H9 (cell line): Measurements from ENCODE around the gene ZNF786. TPM values are rescaled to one million over a fixed set of nuclear protein-coding genes. Genes with fewer than 3 reads are reported as not detected.
"Not testable (repeated sequence)": the region's sequence is repeated elsewhere in the genome, so short reads cannot be mapped to it uniquely, and the experiment has no call there.

Source experiments
- DNase-seq: peaks from one replicate; pipeline ENCODE4 v3.0.0-alpha.2; 2017
- H2AFZ ChIP-seq: one replicate; pipeline ENCODE4 v1.6.1; 2013; ENCODE audit warnings: mild to moderate bottlenecking, low read length, control low read depth, moderate library complexity
- H2AK5ac ChIP-seq: 2 replicates; pipeline ENCODE4 v1.6.1; 2013; ENCODE audit warnings: low read length, control low read depth, mixed read lengths; ENCODE audit not compliant: insufficient read length
- H2BK120ac ChIP-seq: one replicate; pipeline ENCODE4 v1.6.1; 2013; ENCODE audit warnings: low read depth, mild to moderate bottlenecking, low read length, control low read depth, inconsistent platforms; ENCODE audit not compliant: poor library complexity, severe bottlenecking
- H2BK12ac ChIP-seq: 2 replicates; pipeline ENCODE4 v1.6.1; 2013; ENCODE audit warnings: low read length, control low read depth, mixed read lengths, low read depth; ENCODE audit not compliant: insufficient read length
- H2BK15ac ChIP-seq: 2 replicates; pipeline ENCODE4 v1.6.1; 2013; ENCODE audit warnings: low read depth, low read length, control low read depth
- H2BK20ac ChIP-seq: one replicate; pipeline ENCODE4 v1.6.1; 2013; ENCODE audit warnings: low read depth, mild to moderate bottlenecking, low read length, control low read depth, inconsistent platforms; ENCODE audit not compliant: poor library complexity, severe bottlenecking
- H2BK5ac ChIP-seq: 2 replicates; pipeline ENCODE4 v1.6.1; 2013; ENCODE audit warnings: low read length, control low read depth, mixed read lengths; ENCODE audit not compliant: insufficient read length
- H3K14ac ChIP-seq: 2 replicates; pipeline ENCODE4 v1.6.1; 2013; ENCODE audit warnings: low read length, control low read depth; ENCODE audit not compliant: insufficient read depth
- H3K18ac ChIP-seq: 2 replicates; pipeline ENCODE4 v1.6.1; 2013; ENCODE audit warnings: low read depth, mild to moderate bottlenecking, mixed read lengths, low read length, control low read depth; ENCODE audit not compliant: insufficient read length
- H3K23ac ChIP-seq: 2 replicates; pipeline ENCODE4 v1.6.1; 2013; ENCODE audit warnings: low read length, control low read depth, mixed read lengths, low read depth; ENCODE audit not compliant: insufficient read length
- H3K23me2 ChIP-seq: 2 replicates; pipeline ENCODE4 v1.6.1; 2013; ENCODE audit warnings: low read depth, mild to moderate bottlenecking, mixed read lengths, low read length, control low read depth; ENCODE audit not compliant: insufficient read length, poor library complexity, severe bottlenecking
- H3K27ac ChIP-seq: 2 replicates; pipeline ENCODE4 v1.5.1; 2013; ENCODE audit warnings: low read length, control low read depth, mixed read lengths, low read depth; ENCODE audit not compliant: insufficient read length
- H3K27me3 ChIP-seq: 2 replicates; pipeline ENCODE4 v1.6.1; 2013; ENCODE audit warnings: low read length, control low read depth, inconsistent platforms; ENCODE audit not compliant: insufficient read depth
- H3K4ac ChIP-seq: 2 replicates; pipeline ENCODE4 v1.6.1; 2013; ENCODE audit warnings: low read depth, mild to moderate bottlenecking, control low read depth, inconsistent platforms, low read length, moderate library complexity
- H3K4me1 ChIP-seq: 2 replicates; pipeline ENCODE4 v1.6.1; 2013; ENCODE audit warnings: low read length, control low read depth, inconsistent platforms; ENCODE audit not compliant: insufficient read depth
- H3K4me2 ChIP-seq: 2 replicates; pipeline ENCODE4 v1.6.1; 2013; ENCODE audit warnings: low read length, control low read depth, mixed read lengths; ENCODE audit not compliant: insufficient read length, insufficient read depth
- H3K56ac ChIP-seq: 2 replicates; pipeline ENCODE4 v1.6.1; 2013; ENCODE audit warnings: low read depth, mild to moderate bottlenecking, mixed read lengths, low read length, control low read depth; ENCODE audit not compliant: insufficient read length
- H3K79me1 ChIP-seq: 2 replicates; pipeline ENCODE4 v1.6.1; 2013; ENCODE audit warnings: low read depth, mild to moderate bottlenecking, moderate library complexity, low read length, control low read depth, inconsistent platforms; ENCODE audit not compliant: insufficient read depth, poor library complexity, severe bottlenecking
- H3K79me2 ChIP-seq: 2 replicates; pipeline ENCODE4 v1.6.1; 2013; ENCODE audit warnings: low read length, control low read depth, inconsistent platforms; ENCODE audit not compliant: insufficient read depth
- H3K9ac ChIP-seq: 2 replicates; pipeline ENCODE4 v1.6.1; 2013; ENCODE audit warnings: low read length, control low read depth, mixed read lengths; ENCODE audit not compliant: insufficient read length; ENCODE audit errors: extremely low read depth
- H3K9me3 ChIP-seq: one replicate; pipeline ENCODE4 v1.6.1; 2013; ENCODE audit warnings: low read depth, low read length, inconsistent platforms; ENCODE audit not compliant: control insufficient read depth
- H3T11ph ChIP-seq: one replicate; pipeline ENCODE4 v1.6.1; 2013; ENCODE audit warnings: mild to moderate bottlenecking, low read length, control low read depth, inconsistent platforms
- H4K20me1 ChIP-seq: one replicate; pipeline ENCODE4 v1.6.1; 2013; ENCODE audit not compliant: control insufficient read depth, insufficient read length, insufficient read depth
- H4K5ac ChIP-seq: 2 replicates; pipeline ENCODE4 v1.6.1; 2013; ENCODE audit warnings: low read depth, mild to moderate bottlenecking, mixed read lengths, low read length, control low read depth; ENCODE audit not compliant: insufficient read length
- H4K8ac ChIP-seq: replicated peaks from 2 replicates; pipeline ENCODE4 v1.6.1; 2013; ENCODE audit warnings: low read length, control low read depth, mixed read lengths, low read depth; ENCODE audit not compliant: insufficient read length
- H4K91ac ChIP-seq: 2 replicates; pipeline ENCODE4 v1.6.1; 2013; ENCODE audit warnings: low read depth, mild to moderate bottlenecking, moderate library complexity, mixed read lengths, low read length, control low read depth; ENCODE audit not compliant: insufficient read length
- H3K27ac Mint-ChIP-seq, 3 experiments: 2 replicates in 2 of 3; 3 replicates in 1 of 3; pipeline ENCODE4 v1.8.0; 2020 to 2021; ENCODE audit warnings: mixed read lengths in 3 of 3, mild to moderate bottlenecking in 1 of 3, moderate library complexity in 1 of 3
- H3K27me3 Mint-ChIP-seq: 2 replicates; pipeline ENCODE4 v1.8.0; 2021; ENCODE audit warnings: low read depth, mild to moderate bottlenecking, moderate library complexity, mixed read lengths
- H3K36me3 Mint-ChIP-seq, 3 experiments: 2 replicates in 2 of 3; 3 replicates in 1 of 3; pipeline ENCODE4 v1.8.0; 2020 to 2021; ENCODE audit warnings: low read depth in 3 of 3, mixed read lengths in 3 of 3; ENCODE audit not compliant: insufficient read depth in 1 of 3
- H3K4me1 Mint-ChIP-seq, 2 experiments: 2 replicates each; pipeline ENCODE4 v1.8.0; 2020; ENCODE audit warnings: mixed read lengths in 2 of 2
- H3K4me3 Mint-ChIP-seq, 2 experiments: 2 replicates in 1 of 2; 3 replicates in 1 of 2; pipeline ENCODE4 v1.8.0; 2020 to 2021; ENCODE audit warnings: mild to moderate bottlenecking in 2 of 2, mixed read lengths in 2 of 2, moderate library complexity in 1 of 2
- H3K9me3 Mint-ChIP-seq, 2 experiments: 2 replicates in 1 of 2; 3 replicates in 1 of 2; pipeline ENCODE4 v1.8.0; 2020; ENCODE audit warnings: mild to moderate bottlenecking in 2 of 2, mixed read lengths in 2 of 2, moderate library complexity in 1 of 2
- WGBS: extraction: QIAGEN DNeasy Blood & Tissue Kit; methylation state at CpG from one replicate; pipeline ENCODE4 v1.1.7; 2013; ENCODE audit warnings: missing lambda C conversion rate, low lambda C conversion rate, mixed read lengths; ENCODE audit not compliant: insufficient read length; ENCODE audit errors: extremely low coverage; 5-methylcytosine and 5-hydroxymethylcytosine counted together
- total RNA-seq: library from RNA; stranded (reverse); gene quantifications from 2 replicates; pipeline ENCODE4 v1.2.1, GENCODE V29; 2021
- TF ChIP-seq, protein P1 (sequence below): fragments of 200-600 bp; sonication (generic); conservative IDR thresholded peaks from 3 replicates; pipeline ENCODE4 v1.8.0; 2021; ENCODE audit warnings: antibody characterized with exemption, mild to moderate bottlenecking

Gene ZNF786
- total RNA-seq, 1 experiment from 2014 or later: 25.1 TPM

- Histone ChIP-seq H4K91ac (no peak overlapping the region), H2AFZ (no peak overlapping the region), H4K8ac (no peak overlapping the region), H3K23ac (no peak overlapping the region), H3K79me2 (no peaks in the 10 kb centered on the region), H2AK5ac (no peak overlapping the region), H3K4me1 (no peaks in the 10 kb centered on the region), H3K14ac (no peak overlapping the region), H2BK20ac (no peak overlapping the region), H4K5ac (no peak overlapping the region), H3K27me3 (no peaks in the 10 kb centered on the region), H4K20me1 (no peaks in the 10 kb centered on the region), H3T11ph (no peak overlapping the region), H2BK15ac (no peak overlapping the region), H3K23me2 (peaks cover 5% of the 10 kb centered on the region), H3K4ac (no peak overlapping the region), H3K18ac (no peak overlapping the region), H3K79me1 (no peaks in the 10 kb centered on the region), H3K9ac (no peak overlapping the region), H2BK12ac (no peak overlapping the region), H3K56ac (no peak overlapping the region), H2BK120ac (no peak overlapping the region), H2BK5ac (no peak overlapping the region), H3K27ac (no peak overlapping the region), H3K4me2 (no peak overlapping the region), H3K9me3 (no peaks in the 10 kb centered on the region)
- H3K9me3 Mint-ChIP-seq: no peaks in the 10 kb centered on the region
- no peaks in the 10 kb centered on the region for H3K27me3 Mint-ChIP-seq
- DNase-seq: no peak
- H3K36me3 Mint-ChIP-seq: peaks cover 3 to 12% (median 7%) of the 10 kb centered on the region in 3 experiments; a peak in 6 of 7 replicates
- peak overlapping the region in 1 of 3 experiments; percentile 27; a peak in 1 of 7 replicates for H3K27ac Mint-ChIP-seq
- no peak overlapping the region; a peak in 1 of 5 replicates for H3K4me3 Mint-ChIP-seq
- peaks cover 3 to 8% of the 10 kb centered on the region in 2 experiments; a peak in 2 of 4 replicates for H3K4me1 Mint-ChIP-seq
- TF ChIP-seq, protein P1, sequence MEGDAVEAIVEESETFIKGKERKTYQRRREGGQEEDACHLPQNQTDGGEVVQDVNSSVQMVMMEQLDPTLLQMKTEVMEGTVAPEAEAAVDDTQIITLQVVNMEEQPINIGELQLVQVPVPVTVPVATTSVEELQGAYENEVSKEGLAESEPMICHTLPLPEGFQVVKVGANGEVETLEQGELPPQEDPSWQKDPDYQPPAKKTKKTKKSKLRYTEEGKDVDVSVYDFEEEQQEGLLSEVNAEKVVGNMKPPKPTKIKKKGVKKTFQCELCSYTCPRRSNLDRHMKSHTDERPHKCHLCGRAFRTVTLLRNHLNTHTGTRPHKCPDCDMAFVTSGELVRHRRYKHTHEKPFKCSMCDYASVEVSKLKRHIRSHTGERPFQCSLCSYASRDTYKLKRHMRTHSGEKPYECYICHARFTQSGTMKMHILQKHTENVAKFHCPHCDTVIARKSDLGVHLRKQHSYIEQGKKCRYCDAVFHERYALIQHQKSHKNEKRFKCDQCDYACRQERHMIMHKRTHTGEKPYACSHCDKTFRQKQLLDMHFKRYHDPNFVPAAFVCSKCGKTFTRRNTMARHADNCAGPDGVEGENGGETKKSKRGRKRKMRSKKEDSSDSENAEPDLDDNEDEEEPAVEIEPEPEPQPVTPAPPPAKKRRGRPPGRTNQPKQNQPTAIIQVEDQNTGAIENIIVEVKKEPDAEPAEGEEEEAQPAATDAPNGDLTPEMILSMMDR: no peak
Measured at GRCh38 chr7:149063476-149063875, 27.0 kb downstream of the ZNF786 start.

GRCh38 chr7:149062217-149062899, 28.2 kb downstream of the ZNF786 start:
- H2BK15ac ChIP-seq, H3T11ph ChIP-seq, H2BK5ac ChIP-seq, H2AK5ac ChIP-seq, H3K4me1 ChIP-seq, H4K20me1 ChIP-seq, H3K27ac ChIP-seq, H3K23ac ChIP-seq, H4K5ac ChIP-seq, H2BK120ac ChIP-seq, H3K4me2 ChIP-seq, H2BK12ac ChIP-seq, H3K27me3 Mint-ChIP-seq, H4K91ac ChIP-seq, H4K8ac ChIP-seq, H3K23me2 ChIP-seq, H3K79me1 ChIP-seq, H3K4ac ChIP-seq, H3K9me3 ChIP-seq, H3K9me3 Mint-ChIP-seq, H2BK20ac ChIP-seq, H3K4me1 Mint-ChIP-seq, DNase-seq, H3K9ac ChIP-seq, H3K27me3 ChIP-seq, H3K18ac ChIP-seq, H2AFZ ChIP-seq, H3K36me3 Mint-ChIP-seq, H3K4me3 Mint-ChIP-seq, H3K56ac ChIP-seq, H3K14ac ChIP-seq, H3K79me2 ChIP-seq: not testable (repeated sequence)
- no CpG with 5 or more reads among the region's 10 CpGs for WGBS
- peak overlapping the region in 1 of 3 experiments; percentile 40; a peak in 1 of 7 replicates for H3K27ac Mint-ChIP-seq
